Cardiac septum (tissue), 1 donor: ENCODE measurements around the gene HNRNPUL1. TPM values are rescaled to one million over a fixed set of nuclear protein-coding genes. Genes with fewer than 3 reads are reported as not detected.
"Not testable (repeated sequence)": the region's sequence is repeated elsewhere in the genome, so short reads cannot be mapped to it uniquely, and the experiment has no call there.

Experiments
- DNase-seq: peaks from one replicate; pipeline ENCODE4 v3.0.0-alpha.2; 2020; ENCODE audit warnings: low spot score
- intact Hi-C: fragments of 100-400 bp; cut with DNase I; formaldehyde crosslinking; loops from one replicate; pipeline ENCODE4 v1.14.0; 2022
- total RNA-seq: library from RNA; stranded (reverse); fragmentation: NEBNext Ultra II Directional; extraction: Animal tissue kit (Norgen Biotek cat#: 25700); gene quantifications from one replicate; pipeline ENCODE4 v1.2.1, GENCODE V29; 2021
- donor health status: DM: no; HTN: no; CAD: no.

HNRNPUL1 gene
- total RNA-seq, 1 donor from 2014 or later: 109 TPM

- intact Hi-C loops: loop anchor here (2.0 to 5.0 kb wide), 4 partner anchors 34 to 163 kb away; partner anchors contain the start of genes B3GNT8 and CCDC97
- DNase-seq: peak; percentile 80
Measured at GRCh38 chr19:41264581-41265394, 616 bp downstream of the HNRNPUL1 start.

DNA sequence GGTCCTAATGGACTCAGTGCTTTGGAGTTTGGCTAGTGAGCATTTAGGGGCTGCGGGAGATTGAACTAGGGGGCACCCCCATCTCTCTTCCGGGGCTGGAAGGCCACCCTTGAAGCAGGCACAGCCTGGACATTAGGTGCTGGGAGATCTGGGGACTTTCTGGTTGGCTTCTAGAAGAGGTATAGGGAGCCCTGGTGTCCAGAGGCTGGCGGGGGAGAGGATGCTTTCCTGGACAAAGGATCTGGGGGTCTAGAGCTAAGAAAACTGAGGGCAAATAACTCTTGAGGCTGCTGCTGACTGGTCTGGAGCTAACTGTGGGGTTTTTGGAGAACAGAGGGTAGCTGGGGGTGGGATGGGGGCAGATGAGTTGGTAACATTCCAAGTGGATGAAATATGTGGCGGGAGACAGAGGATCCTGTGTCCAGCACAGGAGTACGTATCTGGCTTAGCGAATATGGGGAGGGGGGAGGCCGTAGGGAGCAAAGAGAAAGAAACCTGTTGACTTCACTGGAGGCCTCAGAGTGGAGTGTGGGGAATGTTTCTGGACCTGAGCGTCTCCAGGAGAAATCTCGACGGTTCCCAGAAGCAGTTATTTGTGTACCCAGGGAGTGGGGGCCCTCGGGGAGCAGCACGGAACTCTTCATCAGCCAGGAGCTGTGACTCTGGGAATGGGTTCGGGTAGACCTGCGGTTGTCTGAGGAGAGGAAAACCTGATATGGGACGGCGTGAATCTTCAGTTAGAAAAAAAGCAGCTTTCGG is 1.4 kb downstream of the HNRNPUL1 start:
- intact Hi-C loops: loop anchor here (2.0 kb wide), 2 partner anchors 33 to 45 kb away; partner anchors contain the start of gene CCDC97
- no peak for DNase-seq

DNA sequence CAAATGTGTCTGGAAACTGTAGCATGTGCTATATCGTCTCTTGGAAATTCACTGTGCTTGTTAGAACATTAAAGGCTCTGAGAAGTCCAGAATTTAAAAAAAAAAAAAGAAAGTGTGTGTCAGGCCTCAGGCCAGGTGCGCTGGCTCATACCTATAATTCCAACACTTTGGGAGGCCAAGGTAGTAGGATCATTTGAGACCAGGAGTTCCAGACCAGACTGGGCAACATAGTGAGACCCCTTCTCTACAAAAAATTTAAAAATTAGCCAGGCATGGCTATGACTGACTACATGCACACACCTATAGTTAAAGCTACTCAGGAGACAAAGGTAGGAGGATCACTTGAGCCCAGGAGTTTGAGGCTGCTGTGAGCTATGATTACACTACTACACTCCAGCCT is 4.9 kb downstream of the HNRNPUL1 start:
- intact Hi-C loops: no loop called here
- DNase-seq: no peak

DNA sequence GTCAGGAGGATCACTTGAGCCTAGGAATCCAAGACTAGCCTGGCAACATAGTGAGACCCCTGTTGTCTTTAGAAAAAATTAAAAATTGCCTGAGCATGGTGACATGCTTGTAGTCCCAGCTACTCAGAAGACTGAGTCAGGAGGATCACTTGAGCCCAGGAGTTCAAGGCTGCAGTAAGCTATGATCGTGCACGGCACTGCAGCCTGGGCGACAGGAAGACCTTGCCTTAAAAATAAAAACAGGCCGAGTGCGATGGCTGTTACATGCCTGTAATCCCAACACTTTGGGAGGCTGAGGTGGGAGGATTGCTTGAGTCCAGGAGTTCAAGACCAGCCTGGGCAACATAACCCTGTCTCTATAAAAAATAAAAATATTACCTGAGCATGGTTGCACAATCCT is 5.4 kb downstream of the HNRNPUL1 start:
- intact Hi-C loops: no loop called here
- DNase-seq: no peak

DNA sequence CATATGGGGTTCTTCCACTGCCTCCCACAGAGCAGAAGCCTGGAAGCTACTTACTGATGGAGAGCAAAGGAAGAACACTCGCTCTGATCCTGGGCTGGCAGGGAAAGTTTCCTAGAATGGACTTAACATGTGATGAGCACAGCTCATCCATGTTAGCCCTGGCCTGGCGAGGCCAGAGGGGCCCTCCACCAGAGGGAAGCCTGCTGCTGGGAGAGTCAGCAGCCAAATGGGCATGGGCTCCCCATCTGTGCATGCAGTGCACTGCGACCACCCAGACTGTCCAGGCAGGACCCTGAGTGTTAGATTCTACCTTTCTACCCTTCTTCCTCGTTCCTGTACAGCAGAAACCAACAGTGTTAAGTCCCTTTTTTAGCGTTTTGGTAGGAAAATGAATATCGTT is 8.9 kb downstream of the HNRNPUL1 start:
- no peak for DNase-seq
- intact Hi-C loops: no loop called here

GRCh38 chr19:41274802-41275201 is 10.6 kb downstream of the HNRNPUL1 start:
- DNase-seq: no peak
- intact Hi-C loops: no loop called here

- no peak for DNase-seq
- intact Hi-C loops: no loop called here
Measured at GRCh38 chr19:41276231-41276630, 12.1 kb downstream of the HNRNPUL1 start.

- no peak for DNase-seq
- intact Hi-C loops: no loop called here
Measured at GRCh38 chr19:41278478-41278877, 14.3 kb downstream of the HNRNPUL1 start.

- DNase-seq: no peak
- intact Hi-C loops: no loop called here
Measured at GRCh38 chr19:41288673-41289530, 24.7 kb downstream of the HNRNPUL1 start.

DNA sequence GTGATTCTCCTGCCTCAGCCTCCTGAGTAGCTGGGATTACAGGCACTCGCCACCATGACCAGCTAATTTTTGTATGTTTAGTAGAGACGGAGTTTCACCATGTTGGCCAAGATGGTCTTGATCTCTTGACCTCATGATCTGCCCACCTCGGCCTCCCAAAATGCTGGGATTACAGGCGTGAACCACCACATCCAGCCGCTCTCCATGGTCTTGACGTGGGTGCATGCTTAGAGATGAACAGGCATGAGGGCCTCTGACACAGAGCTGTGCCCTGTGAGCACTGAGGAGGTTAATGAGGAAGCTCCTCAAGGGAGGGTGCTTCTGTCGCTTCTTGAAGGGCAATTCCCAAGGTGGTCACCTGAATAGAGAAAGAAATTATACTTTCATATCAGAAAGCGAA is 25.6 kb downstream of the HNRNPUL1 start:
- intact Hi-C loops, DNase-seq: not testable (repeated sequence)

- intact Hi-C loops: no loop called here
Measured at GRCh38 chr19:41294393-41294792, 30.2 kb downstream of the HNRNPUL1 start.

DNA sequence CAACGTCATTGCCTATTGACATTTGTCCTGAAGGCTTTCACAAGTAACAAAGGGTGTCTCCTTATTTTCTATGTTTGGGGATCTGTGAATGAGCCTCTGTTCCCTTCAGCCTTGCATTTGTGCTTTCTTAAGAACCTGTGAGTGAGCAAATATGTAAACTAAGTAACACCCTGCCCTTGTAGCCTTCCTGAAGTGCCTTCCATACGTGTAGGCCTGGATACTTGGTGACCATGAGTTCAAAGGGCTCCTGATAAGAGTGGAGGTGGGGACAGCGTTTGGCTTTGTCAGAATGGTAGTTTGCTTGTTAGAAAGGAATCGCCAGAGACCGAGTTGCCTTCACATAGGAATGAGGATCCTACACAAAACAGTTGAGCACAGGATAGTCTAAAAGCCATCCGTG is 31.3 kb downstream of the HNRNPUL1 start:
- intact Hi-C loops: no loop called here
- DNase-seq: no peak

More at GRCh38 chr19:41294393-41294792, 30.2 kb downstream of the HNRNPUL1 start:
- no peak for DNase-seq

DNA sequence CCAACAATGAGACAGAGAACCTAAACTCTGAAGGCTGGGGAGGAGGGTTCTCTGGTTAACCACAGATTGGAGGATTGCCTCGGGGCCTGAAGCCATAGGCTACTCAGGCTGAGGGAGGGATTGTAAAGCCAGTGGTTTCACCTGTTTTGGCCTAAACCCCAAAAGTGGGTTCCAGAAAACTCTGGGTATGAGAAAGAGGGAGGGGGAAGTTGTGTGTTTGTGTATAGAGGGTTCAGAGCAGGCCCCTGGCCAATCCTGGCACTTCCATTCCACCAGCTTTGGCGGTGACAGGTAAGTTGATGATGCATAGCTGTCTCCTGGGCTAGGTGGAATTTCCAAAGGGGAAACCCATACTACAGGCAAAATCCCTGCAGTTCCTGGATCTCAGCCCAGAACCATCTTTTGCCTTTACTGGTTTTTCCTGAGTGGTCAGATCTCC is 32.3 kb downstream of the HNRNPUL1 start:
- intact Hi-C loops: no loop called here
- no peak for DNase-seq

DNA sequence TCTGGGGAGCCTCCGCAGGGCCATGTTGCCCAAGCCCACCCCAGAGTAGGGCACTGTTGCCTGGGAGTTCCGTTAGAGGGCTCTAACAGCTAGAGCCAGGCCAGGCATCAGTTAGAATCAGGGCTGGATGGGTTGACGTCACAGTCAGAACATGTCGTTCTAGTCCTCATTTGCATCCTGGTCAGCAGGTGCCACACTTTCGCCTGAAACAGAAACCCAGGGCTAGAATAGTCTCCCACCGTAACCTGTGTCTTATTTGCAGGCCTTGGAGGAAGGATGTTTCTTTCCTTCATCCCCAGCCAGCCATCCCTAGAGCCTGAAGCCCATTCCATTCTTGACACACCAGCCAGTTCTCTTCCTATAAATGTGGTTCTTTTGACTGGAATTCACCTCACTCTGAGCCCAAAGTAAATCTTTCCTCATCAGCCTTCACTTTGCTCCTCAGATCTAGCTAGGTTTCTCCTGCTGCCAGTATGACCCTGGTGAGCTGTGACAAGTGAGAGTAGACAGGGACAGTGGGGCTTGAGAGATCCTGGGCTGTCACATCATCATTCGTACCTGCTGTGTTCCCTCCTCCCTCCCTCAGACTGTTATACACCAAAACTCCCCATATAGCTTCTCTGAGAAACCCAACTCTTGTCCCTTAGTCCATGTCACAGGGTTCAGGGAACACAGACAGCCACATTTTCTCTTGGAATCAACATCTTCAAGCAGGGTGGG is 33.6 kb downstream of the HNRNPUL1 start:
- intact Hi-C loops: loop anchor here (2.0 kb wide), 1 partner anchor 33 kb away; the partner anchor contains the start of gene HNRNPUL1
- DNase-seq: no peak

DNA sequence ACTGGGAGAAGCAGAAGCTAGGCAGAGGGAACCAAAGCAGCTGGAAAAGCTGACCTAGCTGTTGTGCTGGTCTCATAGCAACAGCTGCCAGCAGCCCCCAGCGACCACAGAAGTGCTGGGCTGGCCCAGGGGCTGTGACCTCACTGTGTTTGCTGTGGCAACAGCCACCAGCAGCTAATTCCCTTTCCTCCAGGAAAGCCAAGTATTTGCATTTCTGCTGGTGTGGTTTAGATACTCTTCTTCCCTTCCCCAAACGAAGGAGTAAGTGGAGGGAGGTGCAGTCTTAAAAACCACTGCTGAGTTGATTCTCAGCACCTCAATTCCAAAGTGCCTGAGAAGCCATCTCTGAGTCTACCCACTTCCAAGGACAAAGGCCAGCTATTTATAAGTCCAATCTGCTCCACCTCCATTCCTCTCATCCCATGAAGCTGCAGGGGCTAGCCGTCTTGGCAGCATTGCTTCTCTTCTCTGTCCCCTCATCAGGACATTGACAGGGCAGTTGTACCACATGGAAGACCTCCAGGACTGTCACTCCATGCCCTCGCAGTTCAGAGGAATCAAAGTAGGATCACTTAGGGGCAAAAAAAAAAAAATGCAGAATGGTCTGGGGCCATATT is 34.3 kb downstream of the HNRNPUL1 start:
- intact Hi-C loops: loop anchor here (2.0 kb wide), 1 partner anchor 34 kb away; the partner anchor contains the start of gene HNRNPUL1
- DNase-seq: peak; percentile 86

- DNase-seq: no peak
- intact Hi-C loops: loop anchor here (2.0 kb wide), 1 partner anchor 34 kb away; the partner anchor contains the start of gene HNRNPUL1
Measured at GRCh38 chr19:41299046-41299754, 35.0 kb downstream of the HNRNPUL1 start.

- intact Hi-C loops: loop anchor here (2.0 kb wide), 1 partner anchor 35 kb away; the partner anchor contains the start of gene HNRNPUL1
- DNase-seq: no peak
Measured at GRCh38 chr19:41299755-41300089, 35.5 kb downstream of the HNRNPUL1 start.

DNA sequence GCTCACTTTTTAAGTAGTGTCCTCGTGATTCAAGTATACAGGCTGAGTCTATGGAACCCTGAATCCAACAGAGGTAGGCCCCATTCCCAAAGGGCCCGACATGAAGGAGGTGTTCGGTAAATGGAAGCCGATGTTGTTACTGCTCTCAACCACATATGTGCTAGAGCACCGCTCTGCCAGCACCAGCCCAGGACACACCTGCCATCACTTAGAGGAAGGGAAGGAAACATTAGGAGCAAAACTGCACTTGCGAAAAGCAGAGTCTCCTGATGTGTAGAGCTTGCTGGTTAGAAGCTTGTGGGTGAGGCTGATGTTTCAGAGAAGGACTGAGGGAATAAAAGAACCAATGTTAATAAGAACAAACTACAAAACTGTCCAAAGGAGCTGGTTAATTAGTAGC is 36.4 kb downstream of the HNRNPUL1 start:
- no peak for DNase-seq
- intact Hi-C loops: no loop called here
